Suprapubic skin (tissue), 4 donors: Measurements from ENCODE around the gene HOXD3.

Experiments used
- POLR2A ChIP-seq, 2 donors: fragments of 450-650 bp; IDR thresholded peaks; one replicate each; pipeline ENCODE4 v1.6.1; 2017; ENCODE audit warnings: antibody characterized with exemption in 2 of 2, mild to moderate bottlenecking in 2 of 2, moderate library complexity in 2 of 2
- POLR2AphosphoS5 ChIP-seq, 3 donors: sonication (generic); formaldehyde crosslinking; IDR thresholded peaks; one replicate each; pipeline ENCODE4 v1.6.1; 2017; ENCODE audit warnings: antibody characterized with exemption in 3 of 3
- TF ChIP-seq, protein P1 (sequence below), 2 donors: fragments of 200-600 bp in 1 of 2; fragments of 450-650 bp in 1 of 2; sonication (generic) in 1 of 2; IDR thresholded peaks; one replicate each; pipeline ENCODE4 v1.5.1; 2016 to 2019; ENCODE audit warnings: antibody characterized with exemption in 2 of 2, mild to moderate bottlenecking in 1 of 2, moderate library complexity in 1 of 2

DNA sequence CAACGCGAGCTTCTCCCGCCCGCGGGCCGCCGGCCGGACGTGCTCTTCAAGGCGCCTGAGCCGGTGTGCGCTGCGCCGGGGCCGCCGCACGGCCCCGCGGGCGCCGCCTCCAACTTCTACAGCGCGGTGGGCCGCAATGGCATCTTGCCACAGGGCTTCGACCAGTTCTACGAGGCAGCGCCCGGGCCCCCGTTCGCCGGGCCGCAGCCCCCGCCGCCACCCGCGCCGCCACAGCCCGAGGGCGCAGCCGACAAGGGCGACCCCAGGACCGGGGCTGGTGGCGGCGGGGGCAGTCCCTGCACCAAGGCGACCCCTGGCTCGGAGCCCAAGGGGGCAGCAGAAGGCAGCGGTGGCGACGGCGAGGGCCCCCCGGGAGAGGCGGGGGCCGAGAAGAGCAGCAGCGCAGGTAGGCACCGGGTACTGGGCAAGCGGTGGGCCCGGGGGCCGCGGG, 49.4 kb upstream of the HOXD3 start:
- TF ChIP-seq, protein P1, sequence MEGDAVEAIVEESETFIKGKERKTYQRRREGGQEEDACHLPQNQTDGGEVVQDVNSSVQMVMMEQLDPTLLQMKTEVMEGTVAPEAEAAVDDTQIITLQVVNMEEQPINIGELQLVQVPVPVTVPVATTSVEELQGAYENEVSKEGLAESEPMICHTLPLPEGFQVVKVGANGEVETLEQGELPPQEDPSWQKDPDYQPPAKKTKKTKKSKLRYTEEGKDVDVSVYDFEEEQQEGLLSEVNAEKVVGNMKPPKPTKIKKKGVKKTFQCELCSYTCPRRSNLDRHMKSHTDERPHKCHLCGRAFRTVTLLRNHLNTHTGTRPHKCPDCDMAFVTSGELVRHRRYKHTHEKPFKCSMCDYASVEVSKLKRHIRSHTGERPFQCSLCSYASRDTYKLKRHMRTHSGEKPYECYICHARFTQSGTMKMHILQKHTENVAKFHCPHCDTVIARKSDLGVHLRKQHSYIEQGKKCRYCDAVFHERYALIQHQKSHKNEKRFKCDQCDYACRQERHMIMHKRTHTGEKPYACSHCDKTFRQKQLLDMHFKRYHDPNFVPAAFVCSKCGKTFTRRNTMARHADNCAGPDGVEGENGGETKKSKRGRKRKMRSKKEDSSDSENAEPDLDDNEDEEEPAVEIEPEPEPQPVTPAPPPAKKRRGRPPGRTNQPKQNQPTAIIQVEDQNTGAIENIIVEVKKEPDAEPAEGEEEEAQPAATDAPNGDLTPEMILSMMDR (IDR thresholded peaks at IDR 0.05): no peak
- TF ChIP-seq POLR2AphosphoS5 (IDR thresholded peaks at IDR 0.05) (no peak), POLR2A (IDR thresholded peaks at IDR 0.05) (no peak)
